ENCODE measurements around the gene DHRSX.

DNA sequence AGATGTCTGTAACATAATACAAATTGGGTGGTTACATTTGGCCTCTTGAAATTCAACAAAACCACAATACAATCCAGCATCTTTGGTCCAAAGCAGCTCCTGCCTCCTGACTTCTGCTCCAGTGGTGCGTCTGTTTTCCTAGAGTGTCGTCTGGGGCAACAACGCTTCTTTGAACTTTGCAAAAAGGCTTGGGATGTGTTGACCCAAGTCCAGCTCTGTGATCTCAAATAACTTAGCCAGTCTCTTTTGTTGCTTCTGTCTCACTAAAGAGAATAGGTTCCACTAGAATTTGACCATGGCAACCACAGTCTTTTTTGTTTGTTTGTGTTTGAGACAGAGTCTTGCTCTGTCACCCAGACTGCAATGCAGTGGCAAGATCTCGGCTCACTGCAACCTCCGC lies 324.0 kb downstream of the DHRSX start:
- no peak for TF ChIP-seq EP300 (IDR thresholded peaks at IDR 0.05)
- TF ChIP-seq, protein P1, sequence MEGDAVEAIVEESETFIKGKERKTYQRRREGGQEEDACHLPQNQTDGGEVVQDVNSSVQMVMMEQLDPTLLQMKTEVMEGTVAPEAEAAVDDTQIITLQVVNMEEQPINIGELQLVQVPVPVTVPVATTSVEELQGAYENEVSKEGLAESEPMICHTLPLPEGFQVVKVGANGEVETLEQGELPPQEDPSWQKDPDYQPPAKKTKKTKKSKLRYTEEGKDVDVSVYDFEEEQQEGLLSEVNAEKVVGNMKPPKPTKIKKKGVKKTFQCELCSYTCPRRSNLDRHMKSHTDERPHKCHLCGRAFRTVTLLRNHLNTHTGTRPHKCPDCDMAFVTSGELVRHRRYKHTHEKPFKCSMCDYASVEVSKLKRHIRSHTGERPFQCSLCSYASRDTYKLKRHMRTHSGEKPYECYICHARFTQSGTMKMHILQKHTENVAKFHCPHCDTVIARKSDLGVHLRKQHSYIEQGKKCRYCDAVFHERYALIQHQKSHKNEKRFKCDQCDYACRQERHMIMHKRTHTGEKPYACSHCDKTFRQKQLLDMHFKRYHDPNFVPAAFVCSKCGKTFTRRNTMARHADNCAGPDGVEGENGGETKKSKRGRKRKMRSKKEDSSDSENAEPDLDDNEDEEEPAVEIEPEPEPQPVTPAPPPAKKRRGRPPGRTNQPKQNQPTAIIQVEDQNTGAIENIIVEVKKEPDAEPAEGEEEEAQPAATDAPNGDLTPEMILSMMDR (IDR thresholded peaks at IDR 0.05), result no peak
- TF ChIP-seq POLR2A (IDR thresholded peaks at IDR 0.05; ENCODE audit: low read depth), result no peak

Data from esophagus muscularis mucosa (tissue), 4 donors.